PC-3 (cell line): ENCODE measurements around the gene SPOCD1. TPM values are rescaled to one million over a fixed set of nuclear protein-coding genes. Genes with fewer than 3 reads are reported as not detected.

Experiments
- ATAC-seq: fragments of 200-7000 bp; cut with Tn5 transposase; 2 replicates; pipeline ENCODE4 v1.9.1; 2020; ENCODE audit warnings: mild to moderate bottlenecking, moderate library complexity
- BruUV-seq: library from RNA; stranded (reverse); fragments of 400-500 nt; replicated peaks from 2 replicates; lab custom pipeline; 2021; lab: Mats Ljungman, UMichigan
- CTCF ChIA-PET: fragments of 300-600 bp; sonication (Branson Sonifier 250); formaldehyde crosslinking; loops from one replicate; lab custom pipeline; 2022; ENCODE audit warnings: antibody characterized with exemption; lab: Charles Lee
- POLR2A ChIA-PET: fragments of 300-600 bp; sonication (Branson Sonifier 250); formaldehyde crosslinking; loops from one replicate; lab custom pipeline; 2022; ENCODE audit warnings: antibody characterized with exemption; ENCODE audit not compliant: unreplicated experiment; lab: Charles Lee
- DNase-seq: peaks from one replicate; pipeline ENCODE4 v3.0.0-alpha.2; 2015
- H2AFZ ChIP-seq: fragments of 300-600 bp; sonication (generic); 2 replicates; pipeline ENCODE4 v1.6.0; 2016; ENCODE audit warnings: antibody characterized with exemption, low read length
- H3F3A ChIP-seq: fragments of 300-600 bp; sonication (generic); one replicate; pipeline ENCODE4 v1.6.0; 2017; ENCODE audit warnings: antibody characterized with exemption, low read length, control low read depth, mild to moderate bottlenecking; ENCODE audit not compliant: unreplicated experiment
- H3K27ac ChIP-seq: fragments of 300-600 bp; sonication (generic); 2 replicates; pipeline ENCODE4 v1.5.1; 2016; ENCODE audit warnings: mild to moderate bottlenecking, low read length
- H3K27me3 ChIP-seq: fragments of 300-600 bp; sonication (generic); 2 replicates; pipeline ENCODE4 v1.6.1; 2016; ENCODE audit warnings: low read length, mixed read lengths
- H3K36me3 ChIP-seq: fragments of 300-600 bp; sonication (generic); 2 replicates; pipeline ENCODE4 v1.6.1; 2016; ENCODE audit warnings: low read depth, mixed run types, low read length, mixed read lengths
- H3K4me1 ChIP-seq: fragments of 300-600 bp; sonication (generic); 2 replicates; pipeline ENCODE4 v1.5.1; 2016; ENCODE audit warnings: low read length; ENCODE audit not compliant: insufficient read depth
- H3K4me2 ChIP-seq: fragments of 300-600 bp; sonication (generic); 2 replicates; pipeline ENCODE4 v1.6.0; 2016; ENCODE audit warnings: low read length
- H3K4me3 ChIP-seq: fragments of 300-600 bp; sonication (generic); 2 replicates; pipeline ENCODE4 v1.5.1; 2016; ENCODE audit warnings: mild to moderate bottlenecking, low read length, mixed read lengths
- H3K79me2 ChIP-seq: fragments of 300-600 bp; sonication (generic); 2 replicates; pipeline ENCODE4 v1.6.1; 2017; ENCODE audit warnings: low read length, mixed read lengths
- H3K9ac ChIP-seq: fragments of 300-600 bp; sonication (generic); 2 replicates; pipeline ENCODE4 v1.6.0; 2016; ENCODE audit warnings: mild to moderate bottlenecking, low read length
- H3K9me2 ChIP-seq: fragments of 300-600 bp; sonication (generic); replicated peaks from 2 replicates; pipeline ENCODE4 v1.6.1; 2016; ENCODE audit warnings: mixed run types, low read length, mixed read lengths
- H3K9me3 ChIP-seq: fragments of 300-600 bp; sonication (generic); 2 replicates; pipeline ENCODE4 v1.6.1; 2016; ENCODE audit warnings: low read length, mixed read lengths
- H4K20me1 ChIP-seq: fragments of 300-600 bp; sonication (generic); 2 replicates; pipeline ENCODE4 v1.6.1; 2016; ENCODE audit warnings: low read length, mixed read lengths
- EZH2 ChIP-seq: fragments of 300-600 bp; sonication (generic); IDR thresholded peaks from one replicate; pipeline ENCODE4 v1.6.1; 2017; ENCODE audit warnings: antibody characterized with exemption, mild to moderate bottlenecking, low read length; ENCODE audit not compliant: unreplicated experiment
- EZH2phosphoT487 ChIP-seq: fragments of 300-600 bp; sonication (generic); IDR thresholded peaks from 2 replicates; pipeline ENCODE4 v1.6.1; 2018; ENCODE audit warnings: mild to moderate bottlenecking, antibody characterized with exemption, low read length, borderline replicate concordance
- intact Hi-C: fragments of 100-400 bp; cut with micrococcal nuclease; formaldehyde crosslinking; loops from 2 replicates; pipeline ENCODE4 v1.9.0; 2023
- total RNA-seq: library from RNA; depleted of rRNA; stranded (reverse); fragments of >200 nt; gene quantifications from 2 replicates; pipeline ENCODE4 v1.2.3, GENCODE V29; 2014
- TF ChIP-seq, protein P1 (sequence below): fragments of 300-600 bp; sonication (generic); conservative IDR thresholded peaks from 2 replicates; pipeline ENCODE4 v1.5.1; 2017; ENCODE audit warnings: antibody characterized with exemption, low read depth, mild to moderate bottlenecking, low read length

The SPOCD1 gene
- total RNA-seq, 1 experiment from 2014 or later, result 5.4 TPM

DNA sequence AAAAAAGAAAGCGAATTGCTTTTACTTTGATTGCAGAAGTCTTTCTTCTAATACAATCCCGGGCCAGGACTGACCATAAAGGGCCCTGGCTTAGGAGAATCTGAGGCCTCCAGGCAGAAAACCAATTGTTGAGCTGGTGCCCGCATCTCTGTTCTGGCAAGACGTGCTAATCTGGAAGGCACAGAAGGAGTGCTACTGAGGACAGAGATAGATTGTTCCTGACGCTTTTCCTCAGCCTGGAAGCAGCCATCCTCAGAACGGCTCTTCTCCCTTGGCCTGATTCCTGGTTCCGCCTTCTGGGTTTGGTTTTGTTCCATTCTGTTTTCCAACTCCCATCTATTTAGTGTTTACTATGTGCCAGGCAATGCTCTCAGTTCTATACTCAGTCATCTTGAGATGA lies 44.8 kb upstream of the SPOCD1 start:
- POLR2A ChIA-PET, result no interaction called here
- CTCF ChIA-PET, result no interaction called here

DNA sequence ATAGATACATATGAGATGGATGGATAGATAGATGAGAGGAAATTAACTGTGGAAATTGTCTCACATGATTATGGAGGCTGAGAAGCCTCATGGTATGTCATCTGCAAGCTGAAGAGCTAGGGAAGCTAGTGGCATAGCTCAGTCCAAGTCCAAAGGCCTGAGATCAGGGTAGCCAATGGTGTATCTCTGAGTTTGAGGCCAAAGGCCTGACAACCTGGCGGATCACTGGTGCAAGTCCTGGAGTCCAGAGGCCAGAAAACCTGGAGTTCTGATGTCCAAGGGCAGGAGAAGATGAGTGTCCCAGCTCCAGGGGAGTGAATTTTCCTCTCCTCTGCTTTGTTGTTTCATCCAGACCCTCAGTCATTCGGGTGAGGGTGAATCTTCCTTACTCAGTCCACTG lies 43.9 kb upstream of the SPOCD1 start:
- H3K36me3 ChIP-seq, result no peaks in the 10 kb centered on the region
- H3K27ac ChIP-seq, result no peak overlapping the region
- H3K4me2 ChIP-seq, result no peak overlapping the region
- no peaks in the 10 kb centered on the region for H3K79me2 ChIP-seq
- no peak overlapping the region for H2AFZ ChIP-seq
- no peak overlapping the region for H3K4me3 ChIP-seq
- H3K4me1 ChIP-seq, result peaks cover 11% of the 10 kb centered on the region
- ChIA-PET CTCF (no interaction called here), POLR2A (no interaction called here)
- DNase-seq (no peak), ATAC-seq (no peak)
- TF ChIP-seq EZH2 (no peak), EZH2phosphoT487 (no peak)
- TF ChIP-seq, protein P1, sequence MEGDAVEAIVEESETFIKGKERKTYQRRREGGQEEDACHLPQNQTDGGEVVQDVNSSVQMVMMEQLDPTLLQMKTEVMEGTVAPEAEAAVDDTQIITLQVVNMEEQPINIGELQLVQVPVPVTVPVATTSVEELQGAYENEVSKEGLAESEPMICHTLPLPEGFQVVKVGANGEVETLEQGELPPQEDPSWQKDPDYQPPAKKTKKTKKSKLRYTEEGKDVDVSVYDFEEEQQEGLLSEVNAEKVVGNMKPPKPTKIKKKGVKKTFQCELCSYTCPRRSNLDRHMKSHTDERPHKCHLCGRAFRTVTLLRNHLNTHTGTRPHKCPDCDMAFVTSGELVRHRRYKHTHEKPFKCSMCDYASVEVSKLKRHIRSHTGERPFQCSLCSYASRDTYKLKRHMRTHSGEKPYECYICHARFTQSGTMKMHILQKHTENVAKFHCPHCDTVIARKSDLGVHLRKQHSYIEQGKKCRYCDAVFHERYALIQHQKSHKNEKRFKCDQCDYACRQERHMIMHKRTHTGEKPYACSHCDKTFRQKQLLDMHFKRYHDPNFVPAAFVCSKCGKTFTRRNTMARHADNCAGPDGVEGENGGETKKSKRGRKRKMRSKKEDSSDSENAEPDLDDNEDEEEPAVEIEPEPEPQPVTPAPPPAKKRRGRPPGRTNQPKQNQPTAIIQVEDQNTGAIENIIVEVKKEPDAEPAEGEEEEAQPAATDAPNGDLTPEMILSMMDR, result no peak
- no peaks in the 10 kb centered on the region for H3K9me3 ChIP-seq
- intact Hi-C loops, result no loop called here
- H3F3A ChIP-seq, result no peaks in the 10 kb centered on the region
- H3K9me2 ChIP-seq, result no peaks in the 10 kb centered on the region
- no peak overlapping the region for H3K9ac ChIP-seq
- no peaks in the 10 kb centered on the region for H3K27me3 ChIP-seq
- no peaks in the 10 kb centered on the region for H4K20me1 ChIP-seq
- no TSS peak for BruUV-seq

More for the DNA sequence above, 44.8 kb upstream of the SPOCD1 start:
- Histone ChIP-seq H3K4me3 (no peak overlapping the region), H3K9me2 (no peaks in the 10 kb centered on the region), H4K20me1 (no peaks in the 10 kb centered on the region), H2AFZ (no peak overlapping the region), H3K4me1 (peaks cover 5% of the 10 kb centered on the region), H3K27ac (no peak overlapping the region), H3K36me3 (no peaks in the 10 kb centered on the region), H3K9ac (no peak overlapping the region), H3K79me2 (no peaks in the 10 kb centered on the region), H3F3A (no peaks in the 10 kb centered on the region), H3K27me3 (no peaks in the 10 kb centered on the region), H3K9me3 (no peaks in the 10 kb centered on the region), H3K4me2 (no peak overlapping the region)
- intact Hi-C loops, result no loop called here
- DNase-seq, result no peak
- TF ChIP-seq EZH2phosphoT487 (no peak), EZH2 (no peak)
- TF ChIP-seq, protein P1, result no peak
- ATAC-seq, result no peak
- BruUV-seq, result no TSS peak

- no peak overlapping the region for H3K4me2 ChIP-seq
- no TSS peak for BruUV-seq
- ChIA-PET CTCF (no interaction called here), POLR2A (no interaction called here)
- peaks cover 11% of the 10 kb centered on the region for H3K4me1 ChIP-seq
- intact Hi-C loops, result no loop called here
- H4K20me1 ChIP-seq, result no peaks in the 10 kb centered on the region
- no peak overlapping the region for H3K9ac ChIP-seq
- no peak overlapping the region for H2AFZ ChIP-seq
- H3K36me3 ChIP-seq, result no peaks in the 10 kb centered on the region
- no peaks in the 10 kb centered on the region for H3K9me3 ChIP-seq
- no peaks in the 10 kb centered on the region for H3K27me3 ChIP-seq
- DNase-seq, result no peak
- no peaks in the 10 kb centered on the region for H3K9me2 ChIP-seq
- TF ChIP-seq EZH2phosphoT487 (no peak), EZH2 (no peak)
- TF ChIP-seq, protein P1, result no peak
- H3F3A ChIP-seq, result no peaks in the 10 kb centered on the region
- ATAC-seq, result no peak
- no peak overlapping the region for H3K4me3 ChIP-seq
- no peak overlapping the region for H3K27ac ChIP-seq
- no peaks in the 10 kb centered on the region for H3K79me2 ChIP-seq
These were observed 43.2 kb upstream of the SPOCD1 start for GRCh38 chr1:31859044-31859443.
